Neural cell (in vitro differentiated cells): ENCODE data around the gene MAVS. TPM values are rescaled to one million over a fixed set of nuclear protein-coding genes. Genes with fewer than 3 reads are reported as not detected.

Experiments used
- H2AFZ ChIP-seq: fragments of 200-600, 300-800 bp; sonication (generic), shearing (Covaris generic); 2 replicates; pipeline ENCODE4 v1.6.0; 2014; ENCODE audit warnings: low read depth, mild to moderate bottlenecking, antibody characterized with exemption, low read length, moderate library complexity
- H3F3A ChIP-seq: fragments of 200-600 bp; shearing (Covaris generic); 2 replicates; pipeline ENCODE4 v1.6.1; 2016; ENCODE audit warnings: mild to moderate bottlenecking, moderate library complexity, mixed read lengths, antibody characterized with exemption, low read length; ENCODE audit not compliant: insufficient read depth, poor library complexity, severe bottlenecking
- H3K27ac ChIP-seq: fragments of 200-600, 300-800 bp; sonication (generic), shearing (Covaris generic); 2 replicates; pipeline ENCODE4 v1.5.1; 2014; ENCODE audit warnings: mild to moderate bottlenecking, low read length, moderate library complexity
- H3K27me3 ChIP-seq: fragments of 300-800, 200-600 bp; sonication (generic), shearing (Covaris generic); 2 replicates; pipeline ENCODE4 v1.6.0; 2014; ENCODE audit warnings: mild to moderate bottlenecking, low read depth, low read length, moderate library complexity; ENCODE audit not compliant: insufficient read depth
- H3K36me3 ChIP-seq: fragments of 300-800, 200-600 bp; sonication (generic), shearing (Covaris generic); 2 replicates; pipeline ENCODE4 v1.5.1; 2014; ENCODE audit warnings: mild to moderate bottlenecking, antibody characterized with exemption, low read length, moderate library complexity; ENCODE audit not compliant: insufficient read depth
- H3K4me2 ChIP-seq: fragments of 300-800, 200-600 bp; sonication (generic), shearing (Covaris generic); 2 replicates; pipeline ENCODE4 v1.6.0; 2014; ENCODE audit warnings: mild to moderate bottlenecking, low read length
- H3K4me3 ChIP-seq: fragments of 300-800, 200-600 bp; sonication (generic), shearing (Covaris generic); 2 replicates; pipeline ENCODE4 v1.5.1; 2014; ENCODE audit warnings: mild to moderate bottlenecking, low read length, moderate library complexity
- H3K79me2 ChIP-seq: fragments of 200-600 bp; shearing (Covaris generic); replicated peaks from 2 replicates; pipeline ENCODE4 v1.6.0; 2014; ENCODE audit warnings: mild to moderate bottlenecking, low read length, moderate library complexity; ENCODE audit not compliant: insufficient read depth
- H3K9ac ChIP-seq: fragments of 300-800, 200-600 bp; sonication (generic), shearing (Covaris generic); 2 replicates; pipeline ENCODE4 v1.6.1; 2016; ENCODE audit warnings: mild to moderate bottlenecking, low read length, mixed read lengths
- H3K9me2 ChIP-seq: fragments of 200-600 bp; shearing (Covaris generic); 2 replicates; pipeline ENCODE4 v1.6.1; 2016; ENCODE audit warnings: mild to moderate bottlenecking, low read length, mixed read lengths; ENCODE audit not compliant: insufficient read depth
- H3K9me3 ChIP-seq: fragments of 200-600, 300-800 bp; sonication (generic), shearing (Covaris generic); 2 replicates; pipeline ENCODE4 v1.6.1; 2016; ENCODE audit warnings: mild to moderate bottlenecking, mixed run types, low read length, moderate library complexity, mixed read lengths
- H4K20me1 ChIP-seq: fragments of 200-600 bp; shearing (Covaris generic); 2 replicates; pipeline ENCODE4 v1.6.1; 2016; ENCODE audit warnings: mild to moderate bottlenecking, mixed run types; ENCODE audit not compliant: insufficient read depth
- CTCF ChIP-seq: fragments of 450-650 bp; IDR thresholded peaks from 2 replicates; pipeline ENCODE4 v1.5.1; 2014; ENCODE audit warnings: antibody characterized with exemption, mild to moderate bottlenecking, moderate library complexity; ENCODE audit not compliant: poor library complexity, severe bottlenecking
- EP300 ChIP-seq: fragments of 450-650 bp; conservative IDR thresholded peaks from 2 replicates; pipeline ENCODE4 v1.6.1; 2014; ENCODE audit warnings: antibody characterized with exemption, mild to moderate bottlenecking, moderate library complexity; ENCODE audit not compliant: poor library complexity, severe bottlenecking
- EZH2 ChIP-seq: fragments of 200-600, 300-800 bp; shearing (Covaris generic), sonication (generic); IDR thresholded peaks from 2 replicates; pipeline ENCODE4 v1.6.1; 2014; ENCODE audit warnings: antibody characterized with exemption, low read length, borderline replicate concordance, mild to moderate bottlenecking; ENCODE audit not compliant: insufficient read depth, poor library complexity, severe bottlenecking
- MXI1 ChIP-seq: fragments of 450-650 bp; conservative IDR thresholded peaks from 2 replicates; pipeline ENCODE4 v1.6.1; 2014; ENCODE audit warnings: antibody characterized with exemption, mild to moderate bottlenecking; ENCODE audit not compliant: poor library complexity, severe bottlenecking
- POLR2AphosphoS5 ChIP-seq: IDR thresholded peaks from 2 replicates; pipeline ENCODE4 v1.6.1; 2012
- RAD21 ChIP-seq: fragments of 450-650 bp; conservative IDR thresholded peaks from 2 replicates; pipeline ENCODE4 v1.6.1; 2014; ENCODE audit warnings: antibody characterized with exemption, mild to moderate bottlenecking, moderate library complexity
- SMC3 ChIP-seq: fragments of 450-650 bp; conservative IDR thresholded peaks from 2 replicates; pipeline ENCODE4 v1.6.1; 2014; ENCODE audit warnings: antibody characterized with exemption, mild to moderate bottlenecking, moderate library complexity; ENCODE audit not compliant: poor library complexity
- TAF1 ChIP-seq: IDR thresholded peaks from 2 replicates; pipeline ENCODE4 v1.6.1; 2012; ENCODE audit warnings: low read depth
- polyA plus RNA-seq: library from polyadenylated mRNA; depleted of rRNA; stranded (reverse); fragments of >200 nt; gene quantifications from 2 replicates; pipeline ENCODE4 v1.2.3, GENCODE V29; 2014
- TF ChIP-seq, protein P1 (sequence below): IDR thresholded peaks from 2 replicates; pipeline ENCODE4 v1.6.1; 2012; ENCODE audit warnings: borderline replicate concordance

MAVS gene
- polyA plus RNA-seq, 1 donor from 2014 or later = 5.4 TPM

DNA sequence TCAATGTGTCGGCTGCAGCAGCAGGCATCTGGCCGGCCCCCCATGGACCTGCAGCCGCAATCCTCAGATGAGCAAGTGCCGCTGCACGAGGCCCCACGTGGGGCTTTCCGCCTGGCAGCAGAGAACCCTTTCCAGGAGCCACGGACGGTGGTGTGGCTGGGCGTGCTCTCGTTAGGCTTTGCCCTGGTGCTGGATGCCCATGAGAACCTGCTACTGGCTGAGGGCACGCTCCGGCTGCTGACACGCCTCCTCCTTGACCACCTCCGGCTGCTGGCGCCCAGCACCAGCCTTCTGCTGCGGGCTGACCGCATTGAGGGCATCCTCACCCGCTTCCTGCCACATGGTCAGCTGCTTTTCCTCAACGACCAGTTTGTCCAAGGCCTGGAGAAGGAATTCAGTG is 22.8 kb upstream of the MAVS start:
- Histone ChIP-seq H3K4me2 (no peak overlapping the region), H3K36me3 (no peaks in the 10 kb centered on the region), H2AFZ (no peak overlapping the region), H3K79me2 (peaks cover 6% of the 10 kb centered on the region), H3K9ac (no peak overlapping the region), H3K27me3 (no peaks in the 10 kb centered on the region), H3K4me3 (no peak overlapping the region), H3K27ac (no peak overlapping the region), H3K9me3 (no peaks in the 10 kb centered on the region), H3K9me2 (no peaks in the 10 kb centered on the region), H4K20me1 (no peaks in the 10 kb centered on the region), H3F3A (peaks cover 7% of the 10 kb centered on the region)
- TF ChIP-seq EP300 (no peak), POLR2AphosphoS5 (no peak), MXI1 (no peak), EZH2 (no peak), SMC3 (no peak), TAF1 (no peak), CTCF (no peak), RAD21 (no peak)
- TF ChIP-seq, protein P1, sequence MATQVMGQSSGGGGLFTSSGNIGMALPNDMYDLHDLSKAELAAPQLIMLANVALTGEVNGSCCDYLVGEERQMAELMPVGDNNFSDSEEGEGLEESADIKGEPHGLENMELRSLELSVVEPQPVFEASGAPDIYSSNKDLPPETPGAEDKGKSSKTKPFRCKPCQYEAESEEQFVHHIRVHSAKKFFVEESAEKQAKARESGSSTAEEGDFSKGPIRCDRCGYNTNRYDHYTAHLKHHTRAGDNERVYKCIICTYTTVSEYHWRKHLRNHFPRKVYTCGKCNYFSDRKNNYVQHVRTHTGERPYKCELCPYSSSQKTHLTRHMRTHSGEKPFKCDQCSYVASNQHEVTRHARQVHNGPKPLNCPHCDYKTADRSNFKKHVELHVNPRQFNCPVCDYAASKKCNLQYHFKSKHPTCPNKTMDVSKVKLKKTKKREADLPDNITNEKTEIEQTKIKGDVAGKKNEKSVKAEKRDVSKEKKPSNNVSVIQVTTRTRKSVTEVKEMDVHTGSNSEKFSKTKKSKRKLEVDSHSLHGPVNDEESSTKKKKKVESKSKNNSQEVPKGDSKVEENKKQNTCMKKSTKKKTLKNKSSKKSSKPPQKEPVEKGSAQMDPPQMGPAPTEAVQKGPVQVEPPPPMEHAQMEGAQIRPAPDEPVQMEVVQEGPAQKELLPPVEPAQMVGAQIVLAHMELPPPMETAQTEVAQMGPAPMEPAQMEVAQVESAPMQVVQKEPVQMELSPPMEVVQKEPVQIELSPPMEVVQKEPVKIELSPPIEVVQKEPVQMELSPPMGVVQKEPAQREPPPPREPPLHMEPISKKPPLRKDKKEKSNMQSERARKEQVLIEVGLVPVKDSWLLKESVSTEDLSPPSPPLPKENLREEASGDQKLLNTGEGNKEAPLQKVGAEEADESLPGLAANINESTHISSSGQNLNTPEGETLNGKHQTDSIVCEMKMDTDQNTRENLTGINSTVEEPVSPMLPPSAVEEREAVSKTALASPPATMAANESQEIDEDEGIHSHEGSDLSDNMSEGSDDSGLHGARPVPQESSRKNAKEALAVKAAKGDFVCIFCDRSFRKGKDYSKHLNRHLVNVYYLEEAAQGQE = no peak

DNA sequence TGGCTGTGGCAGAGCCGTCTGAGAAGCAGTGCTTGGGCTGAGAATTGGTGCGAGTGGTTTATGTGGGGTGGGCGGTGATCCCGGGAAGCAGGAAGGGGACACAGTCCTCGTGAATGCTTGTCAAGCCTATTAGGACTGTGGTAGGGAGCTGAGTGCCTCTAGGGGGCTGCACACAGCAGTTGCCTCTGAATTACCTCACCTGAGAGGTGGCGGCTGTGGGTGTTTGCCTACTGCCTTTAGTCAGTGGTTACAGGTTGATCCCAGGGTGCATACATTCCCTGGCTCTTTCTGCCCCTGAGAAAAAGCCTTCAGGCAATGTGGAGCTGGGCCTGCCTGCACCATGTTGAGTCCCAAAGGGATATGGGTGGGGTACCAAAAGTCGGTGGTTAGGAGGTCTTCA is 21.1 kb upstream of the MAVS start:
- peaks cover 6% of the 10 kb centered on the region for H3K79me2 ChIP-seq
- H3K27me3 ChIP-seq = no peaks in the 10 kb centered on the region
- H4K20me1 ChIP-seq = no peaks in the 10 kb centered on the region
- H3K4me2 ChIP-seq = no peak overlapping the region
- H3K36me3 ChIP-seq = no peaks in the 10 kb centered on the region
- H3F3A ChIP-seq = no peaks in the 10 kb centered on the region
- H3K4me3 ChIP-seq = no peak overlapping the region
- no peak overlapping the region for H3K27ac ChIP-seq
- TF ChIP-seq, protein P1 = no peak
- no peak for TF ChIP-seq TAF1
- TF ChIP-seq RAD21 = no peak
- TF ChIP-seq POLR2AphosphoS5 = no peak
- no peak for TF ChIP-seq MXI1
- no peak for TF ChIP-seq CTCF
- TF ChIP-seq SMC3 = no peak
- H3K9me3 ChIP-seq = no peaks in the 10 kb centered on the region
- no peak overlapping the region for H2AFZ ChIP-seq
- no peaks in the 10 kb centered on the region for H3K9me2 ChIP-seq
- H3K9ac ChIP-seq = no peak overlapping the region
